HG03558 (cell line): Measurements from ENCODE around the gene TBL1X.

Experiments
- ATAC-seq: cut with Tn5 transposase; IDR thresholded peaks from one replicate; pipeline ENCODE4 v1.9.1; 2021; ENCODE audit warnings: moderate number of reproducible peaks; ENCODE audit not compliant: unreplicated experiment; ENCODE audit errors: extremely low read depth

Gene TBL1X

DNA sequence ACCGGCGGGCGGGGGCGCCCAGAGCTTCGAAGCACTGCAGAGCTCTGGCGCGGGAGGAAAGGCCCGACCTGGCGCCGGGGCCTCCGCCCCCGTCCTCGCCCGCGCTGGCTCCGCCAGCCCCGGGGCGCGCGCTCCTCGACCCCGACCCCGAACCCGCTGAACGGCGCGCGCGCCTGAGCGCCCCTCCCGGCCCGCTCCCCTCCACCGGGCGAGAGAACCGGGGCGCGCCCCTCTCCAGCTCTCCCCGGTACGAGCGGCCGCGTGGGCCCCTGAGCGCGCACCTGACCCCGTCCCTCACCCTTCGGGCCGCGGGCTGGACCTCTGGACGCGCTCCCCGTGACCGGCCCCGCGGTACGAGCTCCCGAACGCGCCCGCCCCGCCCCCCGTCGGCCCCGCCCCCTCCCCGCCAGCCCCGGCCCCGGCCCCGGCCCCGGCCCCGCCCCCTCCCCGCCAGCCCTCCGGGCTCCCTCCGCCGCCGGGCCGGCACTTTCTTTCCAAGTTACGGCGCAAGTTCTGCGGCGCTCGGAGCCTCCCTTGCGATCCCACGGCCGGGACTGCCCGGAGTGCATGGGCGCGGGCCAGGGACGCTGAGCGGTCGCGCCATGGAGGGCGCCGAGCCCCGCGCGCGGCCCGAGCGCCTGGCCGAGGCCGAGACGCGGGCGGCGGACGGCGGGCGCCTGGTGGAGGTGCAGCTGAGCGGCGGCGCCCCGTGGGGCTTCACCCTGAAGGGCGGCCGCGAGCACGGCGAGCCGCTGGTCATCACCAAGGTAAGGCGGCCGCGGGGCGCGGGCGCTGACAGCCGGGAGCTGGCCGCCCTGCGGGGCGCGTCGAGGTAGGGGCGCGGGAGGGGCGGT, 321.3 kb downstream of the TBL1X start, which contains the start of gene SHROOM2:
Gene SHROOM2 (plus strand): TSS at position 486 of the 854 bp plus-strand sequence. CDS start 117 bp downstream, at position 603.
- ATAC-seq = no peak

DNA sequence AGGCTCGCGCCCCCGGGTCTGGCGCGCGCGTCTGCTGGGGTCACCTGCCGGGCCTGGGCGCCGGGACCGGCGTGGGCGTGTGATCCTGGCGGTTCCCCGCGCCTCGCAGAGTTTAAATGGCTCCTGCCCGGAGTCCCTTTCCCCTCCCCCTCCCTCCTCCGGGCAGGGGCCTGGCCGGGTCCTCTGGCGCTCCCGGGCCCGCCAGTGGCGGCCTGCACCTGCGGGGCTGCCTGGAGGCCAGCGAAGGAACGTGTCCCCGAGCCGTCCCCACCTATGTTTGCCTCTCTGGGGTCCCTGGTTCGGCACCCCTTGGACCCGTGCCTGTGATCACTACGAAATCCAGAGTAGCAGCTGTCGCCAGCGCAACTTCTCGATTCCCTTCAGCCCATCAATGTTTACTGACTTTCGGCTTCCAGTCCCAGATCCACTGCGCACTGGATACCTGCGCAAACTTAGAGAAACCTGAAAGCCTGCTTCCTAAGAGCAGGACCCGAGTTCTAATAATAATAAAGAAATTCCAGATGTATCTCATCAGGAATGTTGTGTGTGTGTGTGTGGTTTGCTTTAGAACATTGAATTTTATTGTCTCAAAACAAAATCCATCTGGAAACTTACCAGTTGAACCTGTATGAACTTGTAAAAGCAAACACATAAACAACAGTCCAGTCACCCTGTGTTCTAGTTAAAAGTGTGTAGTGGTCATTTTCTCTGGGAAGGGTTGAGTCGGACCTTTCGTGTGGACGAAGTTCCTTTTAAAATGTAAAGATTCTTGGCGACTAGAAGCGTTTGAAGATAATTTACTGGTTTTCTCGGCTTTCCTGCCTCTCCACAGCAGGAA, 322.2 kb downstream of the TBL1X start:
- no peak for ATAC-seq

DNA sequence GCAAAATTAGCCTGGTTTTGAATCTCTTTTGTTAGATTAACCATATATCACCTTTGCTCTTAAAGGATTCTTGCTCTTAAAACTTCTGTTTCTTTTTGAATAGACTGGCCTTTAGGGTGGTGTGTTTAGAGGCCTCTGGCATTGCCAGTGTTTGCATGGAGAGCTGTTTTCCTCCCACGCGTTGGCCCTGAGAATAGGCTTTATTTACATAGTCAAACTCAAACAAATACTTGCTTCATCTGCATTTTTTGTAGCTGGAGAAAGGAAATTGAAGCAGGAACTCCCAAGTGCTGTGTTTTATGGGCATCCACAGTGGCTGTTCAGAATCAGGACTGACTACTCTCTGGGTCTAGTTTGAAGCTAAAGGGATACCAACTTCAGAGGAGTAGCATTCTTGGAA, 324.1 kb downstream of the TBL1X start:
- no peak for ATAC-seq

DNA sequence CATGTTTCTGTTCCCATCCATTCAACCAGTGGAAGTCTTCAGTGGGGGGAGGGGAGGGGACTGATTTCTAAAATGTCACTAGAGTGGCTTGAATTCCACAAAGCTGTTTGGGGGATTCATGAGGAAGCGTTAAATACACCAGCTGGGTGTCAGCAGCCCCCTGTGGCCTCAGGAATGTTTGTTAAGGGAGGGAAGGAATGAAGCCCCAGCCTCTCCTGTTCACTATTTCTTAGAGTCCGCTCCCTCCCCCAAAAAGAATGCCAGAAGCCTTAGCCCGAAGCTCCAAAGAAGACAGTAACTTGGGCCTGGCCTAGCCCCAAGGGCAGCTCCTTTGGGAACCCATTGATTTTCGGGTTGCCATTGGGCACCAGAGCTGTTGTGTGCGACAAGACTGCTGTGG, 324.7 kb downstream of the TBL1X start:
- ATAC-seq = no peak
